GM10847 (cell line): Measurements from ENCODE around the gene TSPAN4.

Experiments used
- POLR2A ChIP-seq: IDR thresholded peaks from 2 replicates; pipeline ENCODE4 v1.6.1; 2011; ENCODE audit not compliant: insufficient read length; ENCODE audit errors: extremely low read depth

Gene TSPAN4

GRCh38 chr11:858053-858761 lies 15.6 kb downstream of the TSPAN4 start:
- no peak for TF ChIP-seq POLR2A

GRCh38 chr11:858762-859339 lies 16.2 kb downstream of the TSPAN4 start:
- TF ChIP-seq POLR2A, result no peak

GRCh38 chr11:859394-860131 lies 16.9 kb downstream of the TSPAN4 start:
- TF ChIP-seq POLR2A, result no peak

GRCh38 chr11:860234-861104 lies 17.8 kb downstream of the TSPAN4 start:
- no peak for TF ChIP-seq POLR2A

- TF ChIP-seq POLR2A, result no peak
Measured at GRCh38 chr11:861105-861479, 18.4 kb downstream of the TSPAN4 start.

- TF ChIP-seq POLR2A, result no peak
Measured at GRCh38 chr11:862081-862661, 19.5 kb downstream of the TSPAN4 start.

GRCh38 chr11:862696-863022 lies 20.0 kb downstream of the TSPAN4 start:
- no peak for TF ChIP-seq POLR2A

- TF ChIP-seq POLR2A, result no peak
Measured at GRCh38 chr11:863023-863909, 20.6 kb downstream of the TSPAN4 start.

GRCh38 chr11:863910-864827 lies 21.5 kb downstream of the TSPAN4 start:
- TF ChIP-seq POLR2A, result no peak

- TF ChIP-seq POLR2A, result no peak
Measured at GRCh38 chr11:864898-865297, 22.2 kb downstream of the TSPAN4 start.

GRCh38 chr11:865462-866430 lies 23.1 kb downstream of the TSPAN4 start:
- TF ChIP-seq POLR2A, result no peak

GRCh38 chr11:866481-866880 lies 23.8 kb downstream of the TSPAN4 start:
- no peak for TF ChIP-seq POLR2A
